IPS DF 4.7 (cell line): Measurements from ENCODE around the gene CD81.
"Not testable (repeated sequence)": the region's sequence is repeated elsewhere in the genome, so short reads cannot be mapped to it uniquely, and the experiment has no call there.

ENCODE experiments used
- DNase-seq: peaks from one replicate; pipeline ENCODE4 v3.0.0-alpha.2; 2013; ENCODE audit warnings: low spot score; ENCODE audit errors: extremely low read depth

The CD81 gene

DNA sequence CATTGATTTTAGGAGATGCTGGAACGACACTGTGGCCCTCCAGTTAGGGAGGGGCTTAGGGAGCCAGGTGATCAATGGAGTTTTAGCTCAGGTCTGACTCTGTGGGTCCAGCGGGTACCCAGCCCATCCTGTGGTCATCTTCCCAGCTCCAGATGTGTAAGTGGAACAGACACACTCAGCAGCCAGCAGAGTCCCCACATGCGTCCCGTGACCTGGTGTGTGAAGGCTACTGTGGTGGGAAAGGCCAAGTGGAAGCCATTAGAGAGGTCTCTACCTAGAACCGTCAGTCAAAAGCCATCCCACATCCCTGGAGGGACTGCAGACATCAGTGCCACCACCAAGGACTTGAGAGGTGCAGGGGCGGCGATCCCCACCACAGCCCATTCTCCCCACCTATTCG lies 19.9 kb upstream of the CD81 start:
- DNase-seq, result no peak

DNA sequence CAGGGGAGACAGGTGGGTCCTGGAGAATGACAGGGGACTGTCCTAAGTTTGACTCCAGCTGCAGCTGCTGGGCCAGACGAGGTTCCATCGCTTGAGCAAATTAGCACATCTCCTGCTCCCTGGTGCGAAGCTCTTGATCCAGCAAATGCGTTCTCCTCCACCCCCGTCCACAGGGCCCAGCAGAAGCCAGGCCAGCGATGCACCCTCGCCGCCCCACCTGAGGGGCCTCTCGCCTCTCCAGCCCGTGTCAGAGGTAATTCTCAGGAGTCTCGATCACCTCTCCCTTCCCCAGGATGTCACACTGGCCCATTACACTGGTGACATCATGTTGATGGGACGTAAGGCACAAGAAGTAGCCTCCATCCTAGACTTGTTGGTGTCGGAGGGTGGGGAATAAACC lies 19.5 kb upstream of the CD81 start:
- not testable (repeated sequence) for DNase-seq

- DNase-seq, result no peak
Measured at GRCh38 chr11:2358754-2359442, 18.2 kb upstream of the CD81 start.

DNA sequence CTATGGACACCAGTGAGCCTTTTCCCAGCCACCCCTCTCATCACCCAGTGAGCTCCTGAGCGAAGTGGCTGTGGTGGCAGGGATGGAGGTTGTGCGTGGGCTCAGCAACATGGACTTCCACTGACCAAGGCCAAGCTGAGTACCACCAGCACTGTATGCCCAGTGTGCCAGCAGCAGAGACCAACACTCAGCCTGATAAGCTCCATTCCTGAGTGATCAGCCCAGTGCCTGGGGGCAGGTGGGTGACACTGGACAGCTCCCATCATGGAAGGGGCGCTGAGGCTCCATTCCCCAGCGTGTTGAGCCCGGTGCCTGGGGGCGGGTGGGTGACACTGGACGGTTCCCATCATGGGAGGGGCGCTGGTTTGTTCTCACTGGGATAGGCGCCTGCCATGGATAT lies 17.6 kb upstream of the CD81 start:
- no peak for DNase-seq

GRCh38 chr11:2360081-2360642 lies 16.9 kb upstream of the CD81 start:
- DNase-seq, result no peak

DNA sequence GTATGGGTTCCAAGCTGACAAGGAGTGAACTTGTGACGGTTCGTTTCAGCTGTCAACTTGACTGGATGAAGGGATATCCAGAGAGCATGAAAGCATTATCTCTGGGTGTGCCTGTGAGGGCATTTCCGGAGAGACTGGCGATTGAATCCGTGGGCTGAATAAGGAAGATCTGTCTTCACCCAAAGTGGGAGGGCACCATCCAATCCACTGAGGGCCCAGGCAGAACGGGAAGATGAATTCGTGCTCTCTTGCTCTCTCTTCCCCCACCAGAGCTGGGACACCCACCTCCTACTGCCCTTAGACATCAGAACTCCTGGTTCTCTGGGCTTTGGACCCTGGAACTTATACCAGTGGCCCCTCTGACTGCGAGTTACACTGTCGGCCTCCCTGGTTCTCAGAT lies 15.5 kb upstream of the CD81 start:
- DNase-seq, result no peak

- no peak for DNase-seq
Measured at GRCh38 chr11:2362414-2362813, 14.7 kb upstream of the CD81 start.

- DNase-seq, result no peak
Measured at GRCh38 chr11:2363130-2363529, 14.0 kb upstream of the CD81 start.

DNA sequence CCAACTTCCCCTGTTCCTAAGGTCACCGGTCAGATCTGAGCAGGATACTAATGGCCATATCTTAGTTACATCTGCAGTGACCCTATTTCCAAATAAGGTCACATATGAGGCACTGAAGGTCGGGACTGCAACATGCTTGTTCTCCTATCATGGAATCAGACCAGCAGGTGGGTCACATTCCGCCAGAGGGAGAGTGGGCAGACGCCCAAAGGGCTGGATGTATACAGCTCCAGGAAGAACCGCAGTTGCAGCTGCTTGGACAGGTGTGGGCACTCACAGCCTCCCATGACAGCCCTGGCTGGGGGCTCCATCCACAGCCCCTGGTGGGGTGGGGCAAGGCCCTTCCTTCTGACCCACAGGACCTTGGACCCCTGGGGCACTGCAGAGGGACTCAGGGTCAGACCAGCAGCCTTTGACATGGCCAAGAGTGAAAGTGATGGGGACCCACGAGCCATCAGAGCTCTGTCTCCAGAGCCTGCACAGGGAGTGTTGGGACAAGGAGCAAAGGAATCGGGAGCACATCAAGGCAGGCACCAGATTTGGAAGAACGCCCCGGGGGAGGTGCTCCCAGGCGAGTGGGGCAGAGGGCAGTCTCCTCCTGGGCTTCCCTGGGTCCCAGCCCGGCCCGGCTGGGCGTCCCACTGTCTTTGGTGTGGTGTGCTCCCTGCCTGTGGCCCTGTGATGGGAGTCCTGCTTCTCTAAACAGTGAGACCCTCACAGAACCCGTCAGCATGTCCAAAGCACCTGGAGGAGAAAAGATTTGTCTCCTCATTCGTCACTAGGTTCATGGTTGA lies 13.3 kb upstream of the CD81 start:
- no peak for DNase-seq

DNA sequence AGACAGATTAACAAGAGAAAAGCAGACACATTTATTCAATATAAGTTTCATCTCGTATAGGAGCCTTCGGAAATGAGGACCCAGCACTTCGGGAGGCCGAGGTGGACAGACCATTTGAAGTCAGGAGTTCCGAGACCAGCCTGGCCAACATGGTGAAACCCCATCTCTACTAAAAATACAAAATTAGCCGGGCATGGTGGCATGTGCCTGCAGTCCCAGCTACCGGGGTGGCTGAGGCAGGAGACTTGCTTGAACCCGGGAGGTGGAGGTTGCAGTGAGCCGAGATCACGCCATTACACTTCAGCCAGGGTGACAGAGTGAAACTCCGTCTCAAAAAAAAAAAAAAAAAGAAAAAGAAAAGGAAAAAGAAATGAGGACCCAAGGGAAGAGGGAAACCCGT lies 12.7 kb upstream of the CD81 start:
- not testable (repeated sequence) for DNase-seq

DNA sequence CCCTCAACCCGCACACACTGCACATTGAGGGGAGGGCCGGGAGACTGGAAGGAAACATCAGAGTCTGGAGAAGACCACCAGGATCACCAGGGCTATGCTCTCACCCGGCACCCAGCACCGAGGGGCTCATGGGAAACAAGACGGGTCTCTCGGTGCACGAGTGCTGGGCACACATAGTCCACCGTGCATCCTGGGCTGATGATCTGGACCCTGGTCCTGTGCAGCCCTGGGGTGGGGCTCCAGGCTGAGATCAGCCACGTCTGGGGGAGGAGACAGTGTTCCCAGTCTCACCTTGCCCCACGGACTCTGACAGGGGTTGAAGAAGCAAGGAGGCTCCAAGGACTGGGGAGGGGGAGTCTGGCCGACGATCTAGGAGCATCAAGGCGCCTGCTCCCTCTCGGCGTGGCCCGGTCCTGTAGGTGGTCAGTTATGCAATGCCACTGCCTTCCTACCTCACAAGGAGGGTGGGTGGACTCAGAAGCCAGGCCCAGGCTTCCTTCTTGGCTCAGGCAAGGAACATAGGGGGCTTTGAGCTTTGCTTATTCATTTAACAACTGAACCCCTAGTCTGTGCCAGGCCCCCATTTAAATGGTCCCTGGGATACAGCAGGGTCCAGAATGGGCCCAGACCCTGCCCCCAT lies 11.4 kb upstream of the CD81 start:
- DNase-seq, result no peak

DNA sequence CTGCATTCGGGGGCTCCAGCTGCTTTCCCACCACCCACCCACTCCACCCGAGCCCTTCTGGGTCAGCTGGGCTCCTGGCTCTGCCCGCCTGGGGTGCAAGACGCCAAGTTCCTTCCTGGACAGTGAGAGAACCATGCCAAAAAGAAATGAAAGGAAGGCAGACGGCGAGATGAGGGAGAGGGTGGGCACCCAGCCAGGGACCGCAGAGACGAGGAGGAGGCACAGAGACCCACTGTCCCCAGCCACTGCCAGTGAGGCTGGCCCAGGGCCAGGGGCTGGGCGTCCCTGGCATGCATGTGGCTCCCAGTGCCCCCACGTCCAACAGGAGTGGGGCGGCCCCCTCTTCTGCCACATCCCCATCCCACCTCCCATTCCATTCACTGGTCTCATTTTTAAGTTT lies 10.8 kb upstream of the CD81 start:
- no peak for DNase-seq

- no peak for DNase-seq
Measured at GRCh38 chr11:2366733-2367132, 10.4 kb upstream of the CD81 start.

DNA sequence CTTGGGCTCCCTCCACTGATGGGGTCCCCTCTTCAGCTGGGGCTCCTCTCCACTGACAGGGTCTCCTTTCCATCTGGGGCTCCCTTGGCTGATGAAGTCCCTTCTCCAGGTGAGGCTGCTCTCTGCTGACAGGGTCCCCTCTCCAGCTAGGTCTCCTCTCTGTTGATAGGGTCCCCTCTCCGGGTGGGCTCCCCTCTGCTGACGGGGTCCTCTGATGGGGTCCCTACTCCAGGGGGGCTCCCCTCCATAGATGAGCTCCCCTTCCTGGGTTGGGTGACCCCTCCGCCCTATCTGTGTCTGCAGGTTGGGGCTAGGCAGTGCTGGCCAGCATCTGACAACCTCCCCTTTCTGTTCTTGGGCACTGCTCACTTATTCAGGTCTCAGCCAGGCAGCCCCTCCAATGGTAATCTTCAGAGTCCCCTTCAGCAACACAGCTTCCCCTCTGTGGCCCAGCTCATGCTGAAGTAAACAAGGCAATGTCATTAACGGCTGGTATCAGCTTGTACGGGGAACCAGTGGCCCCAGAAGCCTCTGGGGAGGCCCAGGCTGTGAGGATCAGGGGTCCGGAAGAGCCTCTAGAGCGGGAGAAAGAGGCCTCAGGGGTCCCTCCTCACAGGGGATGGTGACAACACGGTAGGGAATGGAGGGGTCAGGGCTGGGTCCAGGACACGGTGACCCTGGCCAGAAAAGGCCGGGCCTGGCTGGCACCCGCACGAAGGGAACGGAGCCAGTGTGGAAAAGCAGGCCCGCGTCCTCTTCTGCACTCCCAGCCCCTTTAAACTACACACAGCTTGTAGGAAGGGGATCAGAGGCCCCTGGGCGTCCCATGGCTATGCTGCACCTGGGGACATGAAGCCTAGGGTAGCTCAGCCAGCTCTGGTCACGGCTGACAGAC lies 9.6 kb upstream of the CD81 start:
- DNase-seq, result no peak

GRCh38 chr11:2368178-2368850 lies 8.8 kb upstream of the CD81 start:
- DNase-seq, result no peak

GRCh38 chr11:2368851-2369180 lies 8.3 kb upstream of the CD81 start:
- DNase-seq, result no peak

- DNase-seq, result no peak
Measured at GRCh38 chr11:2369320-2369719, 7.8 kb upstream of the CD81 start.

GRCh38 chr11:2369896-2370295 lies 7.2 kb upstream of the CD81 start:
- DNase-seq, result no peak

GRCh38 chr11:2374456-2375201 lies 2.5 kb upstream of the CD81 start:
- DNase-seq, result no peak

DNA sequence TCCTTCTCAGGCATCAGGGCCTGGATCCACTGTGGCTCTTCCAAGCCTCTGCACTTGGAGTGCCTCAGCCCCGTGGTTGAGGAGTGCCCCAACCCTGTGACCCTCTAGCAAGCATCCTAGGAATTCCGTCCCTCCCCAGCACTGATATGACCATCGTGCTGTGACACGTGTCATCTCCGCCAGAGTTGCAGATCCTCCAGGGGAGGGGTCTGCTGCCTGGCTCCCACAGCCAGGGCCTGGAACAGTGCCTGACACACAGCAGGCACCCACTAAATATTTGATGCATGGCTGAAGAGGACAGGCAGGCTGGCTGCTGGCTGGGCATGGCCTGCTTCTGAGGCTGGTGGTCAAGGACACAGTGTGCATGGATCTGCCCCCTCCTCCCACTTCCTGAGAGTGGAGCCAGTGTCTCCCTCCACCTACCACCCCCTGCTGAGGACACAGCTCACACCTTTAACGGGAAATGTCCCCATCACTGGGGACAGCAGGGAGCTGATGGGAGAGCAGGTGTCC lies 1.7 kb upstream of the CD81 start:
- no peak for DNase-seq
